Measurements from ENCODE around the gene NEK7.
"Not testable (repeated sequence)": the region's sequence is repeated elsewhere in the genome, so short reads cannot be mapped to it uniquely, and the experiment has no call there.

The NEK7 gene

DNA sequence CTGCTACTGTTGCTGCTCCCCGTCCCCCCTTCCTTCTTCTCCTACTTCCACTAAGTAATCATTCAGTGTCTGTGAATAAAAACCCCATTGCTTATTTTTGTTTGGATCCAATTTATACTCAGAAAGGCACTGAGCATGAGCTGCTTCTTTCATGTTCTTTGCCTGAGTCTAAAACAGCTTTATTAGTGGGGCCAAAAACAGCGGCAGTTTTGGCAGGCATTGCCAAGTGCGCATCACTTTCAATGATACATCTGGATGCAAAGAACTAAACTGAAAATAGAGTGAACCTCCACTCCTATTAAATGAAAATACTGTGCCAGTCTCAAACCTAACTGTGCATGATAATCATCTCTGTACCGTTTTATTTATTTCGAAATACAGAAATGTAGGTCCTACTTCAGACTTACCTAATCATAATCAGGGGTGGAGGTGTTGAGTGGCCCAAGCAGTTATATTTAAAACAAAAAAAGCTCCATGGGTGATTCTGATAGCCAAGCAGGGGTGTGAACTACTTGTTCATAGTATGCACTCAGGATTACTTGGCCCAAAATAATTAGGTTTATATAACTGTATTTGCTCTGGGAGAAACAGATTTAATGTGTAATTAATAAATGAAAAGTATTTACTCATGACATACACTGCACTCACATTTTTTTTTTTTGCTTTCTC, 48.4 kb downstream of the NEK7 start:
- peak in 5 of 56 donors; percentile 6 to 44 (median 19) for DNase-seq

DNA sequence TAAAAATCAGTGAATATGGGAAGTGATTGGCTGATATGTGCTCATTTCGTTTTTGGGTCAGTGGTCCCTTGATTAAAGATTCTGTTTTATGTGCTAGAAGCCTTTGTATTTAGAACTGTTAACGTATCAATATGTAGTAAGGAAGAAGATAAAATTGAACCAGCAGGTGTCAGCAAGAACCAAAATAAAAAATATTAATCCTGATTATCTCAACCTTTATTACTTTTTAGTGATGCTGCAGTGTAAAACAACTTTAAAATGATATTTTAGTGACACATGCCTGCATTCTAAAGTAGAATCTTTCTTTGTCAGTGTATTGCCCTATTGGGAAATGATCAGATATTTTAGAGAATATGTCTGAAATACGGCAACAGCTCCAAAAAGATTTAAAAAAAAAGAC, 49.5 kb downstream of the NEK7 start:
- no peak for DNase-seq

DNA sequence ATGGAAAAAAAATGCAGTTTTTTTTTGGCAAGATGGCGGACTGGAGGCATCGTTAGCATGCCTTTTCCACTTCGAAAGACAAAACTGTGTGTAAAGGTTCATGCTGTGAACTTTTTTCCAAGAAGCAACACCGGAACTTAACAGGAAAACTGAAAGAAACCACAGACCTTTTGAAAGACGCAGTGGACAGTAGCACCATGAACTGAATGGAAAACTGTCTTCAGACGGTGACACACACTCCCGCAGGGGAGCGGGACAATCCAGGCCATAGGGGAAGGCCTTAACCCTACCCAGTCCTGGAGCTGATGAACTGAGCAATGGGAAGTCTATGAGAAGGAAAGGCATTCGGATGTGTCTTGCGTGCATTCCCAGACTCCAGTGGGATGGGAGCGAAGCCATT, 54.9 kb downstream of the NEK7 start:
- DNase-seq = no peak

DNA sequence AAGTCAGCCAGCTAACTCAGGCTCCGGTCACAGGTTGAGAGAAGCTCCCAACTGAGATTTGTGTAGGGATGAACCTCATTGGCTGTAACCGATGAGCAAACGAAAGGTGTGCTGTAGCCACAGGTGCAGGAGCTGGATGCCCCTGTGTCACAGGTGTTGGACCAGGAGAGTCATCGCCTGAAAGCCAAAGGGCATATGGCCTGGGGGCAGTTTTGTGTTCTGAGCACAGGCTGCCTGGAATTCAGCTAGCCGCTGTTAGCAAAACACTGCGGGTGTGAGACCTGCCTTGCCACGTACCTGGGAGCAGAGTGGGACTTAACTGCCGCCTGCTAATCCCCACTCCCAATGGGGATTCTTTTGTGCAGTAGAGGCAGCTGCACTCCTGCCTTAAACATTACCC, 55.3 kb downstream of the NEK7 start:
- DNase-seq = no peak

DNA sequence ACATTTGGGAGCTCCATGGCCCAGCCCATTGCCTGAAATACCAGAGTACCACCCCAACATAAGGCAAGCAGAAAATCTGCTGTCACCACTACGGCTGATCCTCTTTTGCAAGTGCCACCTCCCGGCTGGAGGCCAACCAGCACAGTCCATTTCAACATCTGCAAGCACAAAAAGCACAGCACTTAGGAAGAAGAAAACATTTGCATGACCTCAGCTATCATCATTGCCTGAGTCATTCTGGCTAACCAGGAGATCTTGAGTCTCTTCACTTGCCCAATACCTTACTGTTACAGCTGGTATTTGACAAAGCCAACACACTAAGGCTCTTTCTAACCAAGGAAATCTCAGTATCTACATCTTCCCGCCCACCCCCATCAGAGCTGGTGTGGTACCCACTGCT, 55.9 kb downstream of the NEK7 start:
- no peak for DNase-seq

DNA sequence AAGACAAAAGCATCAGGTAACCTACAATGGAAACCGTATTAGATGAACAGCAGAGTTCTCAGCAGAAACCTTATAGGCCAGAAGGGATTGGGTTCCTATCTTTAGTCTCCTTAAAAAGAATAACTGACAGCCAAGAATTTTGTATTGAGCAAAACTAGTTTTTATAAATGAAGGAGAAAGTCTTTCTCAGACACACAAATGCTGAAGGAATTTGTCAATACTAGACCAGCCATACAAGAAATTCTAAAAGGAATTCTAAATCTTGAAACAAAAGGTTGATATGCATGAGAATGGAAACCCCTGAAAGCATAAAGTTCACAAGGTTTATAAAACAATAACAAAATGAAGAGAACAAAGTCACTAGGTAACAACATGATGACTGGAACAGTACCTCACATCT, 58.1 kb downstream of the NEK7 start:
- DNase-seq = no peak

DNA sequence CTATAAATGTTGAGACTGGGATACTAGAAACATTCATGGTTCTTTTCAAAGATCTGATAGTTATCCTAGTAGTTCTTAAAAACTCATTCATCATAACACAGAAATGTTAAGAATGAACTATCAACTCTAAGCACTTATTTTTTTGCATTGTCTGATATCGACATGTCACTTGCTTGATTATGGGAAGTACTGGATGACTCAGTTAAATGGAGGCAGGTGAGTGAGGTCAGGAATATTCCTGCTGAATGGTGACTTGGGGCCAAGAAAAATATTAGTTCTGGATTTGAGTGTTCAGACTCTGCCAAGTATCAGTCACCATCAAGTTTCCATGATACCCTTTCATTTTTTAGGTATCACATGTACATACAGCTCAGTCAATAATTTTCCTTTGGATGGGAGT, 63.6 kb downstream of the NEK7 start:
- no peak for DNase-seq

DNA sequence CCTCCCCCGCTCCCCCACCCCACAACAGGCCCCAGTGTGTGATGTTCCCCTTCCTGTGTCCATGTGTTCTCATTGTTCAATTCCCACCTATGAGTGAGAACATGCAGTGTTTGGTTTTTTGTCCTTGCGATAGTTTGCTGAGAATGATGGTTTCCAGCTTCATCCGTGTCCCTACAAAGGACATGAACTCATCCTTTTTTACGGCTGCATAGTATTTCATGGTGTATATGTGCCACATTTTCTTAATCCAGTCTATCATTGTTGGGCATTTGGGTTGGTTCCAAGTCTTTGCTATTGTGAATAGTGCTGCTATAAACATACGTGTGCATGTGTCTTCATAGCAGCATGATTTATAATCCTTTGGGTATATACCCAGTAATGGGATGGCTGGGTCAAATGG, 70.2 kb downstream of the NEK7 start:
- DNase-seq = not testable (repeated sequence)

DNA sequence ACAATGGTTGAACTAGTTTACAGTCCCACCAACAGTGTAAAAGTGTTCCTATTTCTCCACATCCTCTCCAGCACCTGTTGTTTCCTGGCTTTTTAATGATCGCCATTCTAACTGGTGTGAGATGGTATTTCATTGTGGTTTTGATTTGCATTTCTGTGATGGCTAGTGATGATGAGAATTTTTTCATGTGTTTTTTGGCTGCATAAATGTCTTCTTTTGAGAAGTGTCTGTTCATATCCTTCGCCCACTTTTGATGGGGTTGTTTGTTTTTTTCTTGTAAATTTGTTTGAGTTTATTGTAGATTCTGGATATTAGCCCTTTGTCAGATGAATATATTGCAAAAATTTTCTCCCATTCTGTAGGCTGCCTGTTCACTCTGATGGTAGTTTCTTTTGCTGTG, 70.7 kb downstream of the NEK7 start:
- not testable (repeated sequence) for DNase-seq

DNA sequence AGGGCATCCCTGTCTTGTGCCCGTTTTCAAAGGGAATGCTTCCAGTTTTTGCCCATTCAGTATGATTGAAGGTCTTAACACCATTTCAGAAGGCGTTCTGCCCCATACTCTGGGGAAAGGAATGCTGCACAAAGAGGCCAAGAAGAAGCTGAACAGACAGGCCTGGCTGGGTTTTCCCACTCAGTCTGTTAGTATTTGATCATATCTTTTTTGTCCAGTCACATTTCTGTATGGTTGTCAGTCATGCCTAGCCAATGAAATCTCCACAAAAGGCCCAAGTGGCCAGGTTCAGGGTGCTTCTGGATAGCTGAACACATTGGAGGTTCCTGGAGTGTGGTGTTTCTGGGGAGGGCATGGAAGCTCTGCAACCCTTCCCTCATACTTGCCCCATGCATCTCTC, 72.1 kb downstream of the NEK7 start:
- no peak for DNase-seq

DNA sequence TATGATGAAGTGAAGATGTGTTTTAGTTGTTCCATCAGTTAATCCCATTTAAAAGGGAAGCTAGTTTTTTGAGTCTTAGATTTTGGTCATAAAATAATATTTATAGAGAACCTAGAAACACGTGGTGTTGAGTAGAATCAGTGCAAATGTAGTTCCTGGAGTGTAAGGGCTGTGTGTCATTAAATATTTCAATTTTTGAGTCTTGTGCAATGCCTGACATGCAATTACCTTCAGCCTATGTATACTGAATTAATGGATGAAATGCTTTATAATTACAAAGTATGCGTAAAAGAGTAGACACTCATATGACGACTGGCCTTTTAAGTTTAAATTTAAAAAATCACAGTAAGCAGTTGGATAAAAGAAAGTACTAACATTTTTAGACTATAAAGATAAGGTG, 75.0 kb downstream of the NEK7 start:
- DNase-seq = no peak

DNA sequence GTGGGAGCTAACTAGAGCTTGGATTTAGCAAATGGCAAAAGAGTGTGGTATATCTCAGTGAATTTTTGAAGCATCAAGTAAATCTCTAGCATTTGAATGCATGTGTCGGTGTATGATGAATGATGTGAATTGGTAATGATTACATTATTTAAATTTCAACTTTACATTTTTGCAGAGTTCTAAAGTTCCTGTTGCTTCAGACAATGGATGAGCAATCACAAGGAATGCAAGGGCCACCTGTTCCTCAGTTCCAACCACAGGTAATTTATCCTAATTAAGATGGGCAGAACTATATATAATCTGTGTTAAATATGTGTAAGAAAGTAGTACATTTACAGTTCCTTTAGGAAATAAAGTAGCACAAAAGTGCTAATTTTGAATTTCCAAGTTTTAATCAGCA, 75.6 kb downstream of the NEK7 start:
- no peak for DNase-seq

DNA sequence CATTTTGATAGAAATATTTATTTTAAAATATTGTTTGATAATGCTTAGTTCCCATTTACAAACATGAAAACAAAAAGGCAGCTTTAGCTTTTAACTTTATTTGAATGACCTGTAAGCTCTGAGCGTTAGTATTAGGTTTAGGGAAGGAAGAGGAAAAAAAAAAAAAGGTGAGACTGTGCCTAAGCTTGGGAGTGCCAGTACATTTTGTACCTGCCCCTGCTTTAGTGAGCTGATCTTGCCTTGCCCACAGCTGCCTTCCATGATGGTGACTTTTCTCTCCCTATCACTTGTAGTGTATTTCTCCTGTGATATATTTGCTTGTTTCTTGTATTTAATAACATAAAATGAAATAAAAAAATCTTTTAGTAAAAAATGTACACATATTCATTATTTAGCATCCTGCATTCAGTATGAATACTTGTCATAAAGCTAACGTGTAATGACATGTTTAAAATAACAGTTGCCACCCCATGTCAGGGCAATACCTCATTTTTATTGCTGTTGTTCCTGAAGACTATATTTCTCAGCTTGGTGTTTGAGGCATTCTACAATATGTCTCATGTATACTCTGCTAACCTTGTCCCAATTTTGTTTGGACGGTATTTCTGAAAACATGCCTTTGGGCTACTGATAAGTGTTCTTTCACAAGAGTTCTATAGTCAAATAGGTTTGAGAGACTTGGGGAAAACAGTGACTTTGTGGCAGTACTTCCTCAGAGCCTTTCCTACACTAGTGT, 76.3 kb downstream of the NEK7 start:
- DNase-seq = no peak

DNA sequence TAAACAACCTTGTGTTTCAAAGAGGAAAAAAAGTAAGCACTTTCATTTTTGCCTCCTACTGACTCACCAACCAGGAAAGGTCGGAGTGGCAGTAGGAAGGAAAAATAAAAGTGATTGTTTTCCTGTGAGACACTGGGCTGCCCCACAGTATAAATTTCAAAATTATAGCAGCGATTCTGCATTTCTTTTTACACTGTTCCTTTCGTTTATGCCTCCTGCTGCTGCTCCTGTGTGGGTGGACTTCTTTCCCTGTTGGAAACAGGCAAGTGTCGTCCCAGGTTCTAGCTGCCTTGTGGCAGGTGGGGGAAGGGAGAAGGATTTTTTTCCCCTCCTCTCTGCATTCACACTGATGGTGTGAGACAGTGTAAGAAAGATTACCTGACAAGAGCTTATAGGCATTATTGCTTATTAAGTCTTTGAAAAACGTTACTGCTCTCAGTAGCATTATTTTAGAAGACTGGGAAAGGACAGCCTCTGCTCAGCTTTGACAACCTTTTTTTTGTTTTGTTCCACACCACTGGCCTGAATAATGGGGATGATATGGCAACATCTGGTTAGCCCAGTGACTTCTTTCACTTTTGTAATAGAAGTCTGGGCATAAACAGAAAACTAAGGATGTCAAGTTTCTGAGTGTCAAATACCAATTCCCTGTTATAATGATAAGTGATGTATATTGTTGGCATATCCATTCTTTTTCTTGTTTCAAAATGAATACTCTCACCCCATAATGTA, 77.9 kb downstream of the NEK7 start:
- no peak for DNase-seq

DNA sequence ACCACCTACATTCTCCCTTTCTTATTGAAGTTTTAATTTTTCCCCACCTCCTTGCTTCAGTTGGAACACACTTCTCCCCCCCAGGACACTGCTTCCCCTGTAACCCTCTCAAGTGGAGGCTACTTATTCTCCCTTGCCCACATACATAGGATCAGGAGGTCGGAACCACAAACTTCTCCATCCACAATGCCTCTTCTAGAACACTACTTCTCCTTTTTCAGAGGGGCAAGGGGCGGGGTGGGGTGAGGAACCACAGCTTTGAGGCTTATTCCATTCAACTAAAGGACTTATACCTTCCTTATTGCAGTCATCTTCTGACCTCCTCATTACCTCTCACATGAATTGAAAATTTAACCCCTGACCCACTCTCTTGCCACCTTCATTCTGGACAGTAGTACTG, 81.3 kb downstream of the NEK7 start:
- DNase-seq = peak in 2 of 56 donors; percentile 4 to 21

DNA sequence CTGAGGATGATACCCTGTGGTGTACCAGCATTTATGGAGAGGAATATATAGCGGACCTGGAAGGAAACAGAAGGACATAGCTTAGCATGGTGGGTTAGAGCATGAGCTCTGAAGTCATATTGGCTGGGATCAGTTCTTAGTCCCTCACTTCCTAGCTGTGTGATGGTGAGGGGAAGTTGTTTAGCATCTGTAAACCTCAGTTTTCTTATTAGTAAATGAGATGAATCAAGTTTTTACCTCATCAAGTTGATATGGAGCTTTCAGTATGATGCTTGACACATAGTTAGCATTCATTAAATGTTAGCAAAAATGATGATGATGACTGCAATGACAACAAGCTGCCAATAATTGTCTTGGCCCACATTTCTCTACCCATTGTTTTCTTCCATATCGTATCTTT, 84.8 kb downstream of the NEK7 start:
- DNase-seq = no peak

DNA sequence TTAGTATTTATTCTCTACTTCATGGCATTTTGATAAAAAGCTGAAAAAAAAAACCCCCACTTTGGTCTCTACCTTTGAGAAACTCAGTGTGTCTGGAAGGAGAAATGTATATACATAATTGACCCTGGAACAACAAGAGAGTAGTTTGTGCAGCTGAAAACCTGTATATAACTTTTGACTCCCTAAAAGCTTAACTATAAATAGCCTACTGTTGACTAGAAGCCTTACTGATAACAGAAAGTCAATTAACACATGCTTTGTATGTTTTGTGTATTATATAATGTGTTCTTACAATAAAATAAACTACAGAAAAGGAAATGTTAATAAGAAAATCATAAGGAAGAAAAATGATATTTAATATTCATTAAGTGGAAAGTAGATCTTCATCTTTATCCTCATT, 88.0 kb downstream of the NEK7 start:
- no peak for DNase-seq

DNA sequence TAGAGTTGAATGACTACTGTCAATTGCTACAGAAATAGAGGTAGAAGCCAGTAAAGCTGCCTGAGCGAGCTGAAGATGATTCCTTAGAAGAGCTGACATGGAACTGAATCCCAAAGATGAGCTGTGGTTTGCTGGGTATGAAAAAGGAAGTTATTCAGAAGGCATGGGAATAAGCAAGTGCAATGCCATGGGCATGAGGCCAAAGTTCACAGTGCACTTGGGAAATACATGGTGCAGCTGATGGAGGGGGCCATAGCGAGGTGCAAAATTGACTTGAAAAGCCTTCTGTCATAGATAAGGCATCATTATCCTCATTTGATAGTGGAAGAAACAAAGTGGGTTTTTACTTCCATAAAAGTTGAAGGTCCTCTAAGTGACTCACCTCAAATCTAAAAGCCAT, 88.6 kb downstream of the NEK7 start:
- DNase-seq = no peak

DNA sequence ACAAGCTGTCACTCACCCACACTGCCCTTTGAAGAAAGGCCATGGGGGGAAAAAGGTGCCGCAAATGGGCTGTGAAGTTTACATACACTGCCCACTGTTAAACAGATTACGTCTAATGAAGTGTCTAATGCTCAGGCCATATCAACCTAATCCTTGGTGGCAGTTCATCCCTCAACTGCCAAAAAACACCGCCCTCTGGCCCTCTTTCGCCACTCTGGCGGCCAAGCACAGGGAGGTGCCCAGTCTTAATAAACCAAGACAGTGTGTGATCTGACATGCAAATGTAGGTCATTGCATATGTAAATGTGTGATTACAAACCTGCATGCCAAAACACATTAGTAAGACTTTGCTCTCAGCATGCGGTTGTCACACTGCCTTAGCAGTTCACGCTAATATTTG, 89.5 kb downstream of the NEK7 start:
- DNase-seq = no peak

DNA sequence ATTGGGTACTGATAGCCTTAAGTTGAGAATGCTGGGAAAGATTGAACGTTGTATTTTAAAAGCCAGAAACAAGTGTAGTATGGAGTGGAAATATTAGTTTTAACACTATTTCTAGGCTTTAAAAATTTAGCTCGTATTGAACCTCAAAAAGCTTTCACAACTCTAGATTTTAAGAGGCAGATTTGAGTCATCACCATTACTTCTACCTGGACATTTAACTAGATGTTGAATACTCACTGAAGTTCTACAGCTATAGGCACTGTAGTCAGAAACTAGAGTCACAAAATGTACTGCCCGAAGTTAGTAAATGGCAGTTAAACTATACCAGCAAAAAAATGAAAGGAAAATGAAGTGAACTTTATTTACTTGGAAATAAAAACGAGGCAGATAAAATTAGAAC, 96.5 kb downstream of the NEK7 start:
- no peak for DNase-seq

DNA sequence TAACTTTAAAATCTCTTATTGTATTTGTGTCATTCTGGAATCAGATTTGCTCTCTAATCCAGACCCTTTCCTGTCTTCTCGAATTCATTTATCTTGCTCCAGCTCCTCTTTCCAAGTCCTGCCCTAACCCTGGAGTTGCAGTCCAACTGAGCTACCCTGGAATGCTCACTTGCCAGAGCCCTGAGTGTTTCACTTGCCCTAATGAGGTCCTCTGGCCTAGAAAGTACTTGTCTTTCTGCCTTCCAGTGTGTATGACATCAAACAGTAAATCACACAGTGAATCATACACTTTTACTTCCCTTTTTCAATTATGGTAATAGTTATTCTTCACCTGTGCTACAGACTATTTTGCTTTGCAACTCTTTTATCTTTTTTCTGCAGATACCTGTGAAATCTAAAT, 96.9 kb downstream of the NEK7 start:
- no peak for DNase-seq

DNA sequence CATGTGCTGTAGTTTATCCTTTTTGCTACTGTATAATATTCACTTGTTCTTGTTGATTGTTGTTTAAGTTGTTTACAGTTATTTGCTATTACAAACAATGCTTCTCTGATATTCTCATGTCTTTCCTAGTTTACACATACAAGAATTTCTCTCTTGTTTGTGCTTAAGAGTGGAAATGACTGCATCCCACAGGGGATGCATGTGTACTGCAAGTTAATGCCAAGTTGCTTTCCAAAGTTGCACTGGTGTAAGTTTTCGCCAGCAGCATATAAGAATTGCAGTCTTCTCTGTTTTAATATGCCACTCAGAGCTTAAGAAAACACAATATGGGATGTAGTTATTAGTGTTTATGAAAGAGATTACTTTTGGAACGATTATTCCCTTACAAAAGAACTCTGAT, 97.7 kb downstream of the NEK7 start:
- no peak for DNase-seq

DNA sequence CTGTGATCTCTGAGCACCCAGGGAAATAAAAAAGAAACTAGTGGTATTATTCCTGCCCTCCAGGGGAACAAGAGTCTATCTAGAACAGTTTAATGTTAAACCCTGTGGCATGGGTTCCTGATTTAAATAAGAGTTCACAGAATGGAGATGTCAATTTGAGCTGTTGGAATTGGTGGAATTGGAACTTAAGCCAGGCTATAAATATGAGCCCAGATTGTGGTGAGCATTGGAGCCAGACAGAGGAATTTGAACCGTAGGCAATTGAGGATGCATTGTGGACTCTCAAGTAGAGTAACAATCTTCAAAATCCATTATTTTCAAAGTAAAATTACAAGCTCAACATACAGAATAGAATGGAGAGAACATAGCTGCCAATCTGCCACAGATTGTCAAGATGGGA, 98.2 kb downstream of the NEK7 start:
- DNase-seq = no peak

Data from amygdala (tissue), 56 donors.